HG02588 (cell line): ENCODE data around the gene ADARB2.
"Not testable (repeated sequence)": the region's sequence is repeated elsewhere in the genome, so short reads cannot be mapped to it uniquely, and the experiment has no call there.

ENCODE experiments used
- ATAC-seq: cut with Tn5 transposase; IDR thresholded peaks from one replicate; pipeline ENCODE4 v1.9.1; 2021; ENCODE audit warnings: mild to moderate bottlenecking, moderate library complexity; ENCODE audit not compliant: unreplicated experiment

Gene ADARB2

DNA sequence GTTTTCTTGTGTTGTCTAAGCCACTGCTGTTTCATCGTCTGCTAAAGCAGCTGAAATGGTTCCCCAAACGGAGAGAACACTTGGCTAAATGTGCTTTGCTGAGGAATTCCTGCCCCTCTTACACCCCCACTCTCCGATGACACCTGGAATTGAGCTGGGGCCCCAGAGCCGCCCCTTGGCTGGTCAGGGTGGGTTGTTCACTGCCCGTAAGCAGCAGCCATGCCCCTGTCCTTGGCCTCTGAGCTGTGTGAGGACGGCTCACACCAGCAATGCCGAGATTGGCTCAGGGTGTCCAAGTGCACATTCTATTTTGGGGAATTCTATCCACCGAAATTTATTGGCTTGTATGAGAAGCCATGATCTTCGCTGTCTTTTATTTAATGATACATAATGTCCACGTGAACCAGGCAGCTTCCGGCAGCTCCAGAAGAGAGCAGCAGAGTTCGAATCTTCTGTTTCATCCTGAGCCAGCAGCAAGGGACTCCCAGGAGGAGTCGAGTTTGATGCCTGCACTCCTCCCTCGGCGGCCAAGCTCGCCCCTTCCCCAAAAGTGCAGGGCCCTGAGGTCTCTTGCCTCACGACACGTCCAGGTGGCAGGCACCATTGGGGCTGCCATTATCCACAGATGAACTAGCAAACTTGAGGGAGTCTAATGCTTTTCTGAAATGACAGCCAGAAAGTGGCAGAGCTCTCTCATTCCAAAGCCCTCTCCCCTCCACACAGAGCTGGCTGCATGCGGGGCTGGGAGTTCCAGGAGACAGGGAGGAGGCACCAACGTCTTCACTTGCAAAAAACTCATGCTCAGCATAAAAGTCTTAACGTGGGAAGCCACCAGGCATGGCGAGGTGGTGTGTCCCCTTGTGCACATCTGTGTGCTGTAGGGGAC, 567.1 kb downstream of the ADARB2 start:
- no peak for ATAC-seq

DNA sequence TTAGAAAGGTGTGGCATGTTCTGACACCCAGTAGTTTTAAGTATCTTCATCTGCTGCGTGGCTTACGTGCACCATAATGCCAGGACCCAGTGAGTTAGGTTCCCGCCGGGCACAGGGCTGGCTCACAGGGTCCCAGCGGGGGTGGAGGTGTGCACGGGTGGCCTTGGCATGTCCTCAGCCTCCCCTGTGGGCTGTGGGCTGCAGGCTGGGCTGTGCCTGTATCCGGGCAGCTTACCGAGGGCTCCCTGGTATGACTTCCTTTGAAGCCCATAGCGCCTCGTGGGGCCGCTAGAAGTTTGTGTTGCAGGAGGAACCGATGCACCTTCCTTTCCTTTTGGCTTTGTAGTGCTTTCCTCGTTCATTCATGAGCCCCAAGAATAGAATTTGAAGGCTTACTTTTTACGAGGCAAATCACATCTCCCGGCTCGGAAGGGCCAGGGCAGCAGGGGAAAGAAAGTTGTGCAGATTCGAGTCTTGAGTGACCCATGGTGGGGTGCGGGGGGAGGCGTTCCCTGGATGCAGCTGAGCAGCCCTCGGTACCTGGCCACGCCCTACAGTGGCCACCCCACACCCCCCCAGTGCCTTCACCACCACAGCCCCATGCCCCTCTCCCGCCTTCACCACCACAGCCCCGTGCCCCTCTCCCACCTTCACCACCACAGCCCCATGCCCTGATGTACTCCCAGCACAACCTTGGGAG, 568.0 kb downstream of the ADARB2 start:
- ATAC-seq: no peak

GRCh38 chr10:1168763-1169162, 568.6 kb downstream of the ADARB2 start:
- ATAC-seq: no peak

GRCh38 chr10:1166828-1167275, 570.5 kb downstream of the ADARB2 start:
- ATAC-seq: no peak

DNA sequence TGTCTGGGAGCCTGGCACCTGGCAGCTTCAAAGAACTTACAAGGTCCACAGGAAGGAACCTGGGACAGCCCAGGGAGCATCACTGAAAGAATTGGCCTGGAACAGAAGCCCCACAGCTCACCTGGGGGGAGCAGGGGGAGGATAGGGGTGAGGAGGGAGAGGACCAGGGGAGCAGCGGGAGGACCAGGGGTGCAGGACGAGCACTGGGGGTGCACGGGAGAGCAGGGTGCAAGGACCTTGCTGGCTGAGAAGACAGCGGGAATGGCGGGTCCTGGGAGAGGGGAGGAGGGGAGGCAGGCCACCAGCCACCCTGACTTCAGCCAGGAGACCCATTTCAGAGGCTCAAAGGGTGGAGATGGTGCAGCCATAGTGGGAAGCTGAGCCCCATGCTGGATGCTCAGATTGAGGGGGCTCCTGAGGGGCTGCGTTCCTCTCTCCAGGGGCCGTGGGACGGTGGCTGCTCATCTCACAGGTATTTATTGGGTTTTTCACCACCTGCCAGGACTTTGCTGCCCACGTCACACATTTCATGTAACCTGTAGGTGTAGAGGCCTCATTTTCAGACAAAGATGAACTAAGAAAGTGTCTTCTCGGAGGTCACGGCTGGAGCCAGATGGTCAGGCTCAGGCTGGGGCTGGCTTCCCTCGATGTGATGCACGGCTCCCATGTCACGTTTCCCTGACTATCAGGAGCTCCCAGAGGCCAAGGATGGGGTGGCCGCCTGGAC, 571.1 kb downstream of the ADARB2 start:
- ATAC-seq: no peak

DNA sequence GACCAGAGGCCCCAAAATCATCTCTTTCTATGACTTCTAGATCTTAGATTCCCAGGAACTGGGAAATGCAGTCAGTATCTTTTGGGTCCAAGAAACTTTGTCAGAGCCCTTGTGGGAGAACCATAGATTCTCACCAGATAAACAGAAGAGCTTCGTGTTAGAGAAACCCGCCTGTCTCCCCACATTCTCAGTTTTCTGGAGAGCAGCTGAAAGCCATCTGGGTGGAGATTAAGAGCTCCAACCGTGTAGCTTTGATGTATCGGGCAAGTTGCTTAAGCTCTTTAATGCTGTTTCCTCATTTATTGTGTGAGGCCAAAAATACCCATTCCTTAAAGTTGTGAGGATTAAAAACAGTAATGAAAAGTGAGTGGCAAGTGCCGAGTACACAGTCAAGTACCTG, 573.5 kb downstream of the ADARB2 start:
- no peak for ATAC-seq

DNA sequence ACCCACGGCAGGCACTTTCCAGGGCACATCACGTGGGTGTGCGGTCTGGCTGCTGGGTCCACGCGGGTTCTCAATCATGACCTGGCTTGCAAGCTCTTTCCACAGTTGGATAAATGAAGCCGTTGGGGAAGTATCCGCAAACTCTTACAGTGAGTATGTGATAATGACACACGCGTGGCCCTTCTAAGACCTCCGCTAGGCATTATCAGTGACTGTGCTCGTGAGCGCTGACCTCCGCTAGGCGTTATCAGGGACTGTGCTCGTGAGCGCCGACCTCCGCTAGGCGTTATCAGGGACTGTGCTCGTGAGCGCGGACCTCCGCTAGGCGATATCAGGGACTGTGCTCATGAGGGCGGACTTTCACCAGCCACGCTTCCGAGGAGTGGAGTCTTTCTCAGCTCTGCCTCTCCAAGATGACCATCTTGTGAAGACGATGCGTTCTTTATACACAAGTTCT, 574.1 kb downstream of the ADARB2 start:
- ATAC-seq: no peak

DNA sequence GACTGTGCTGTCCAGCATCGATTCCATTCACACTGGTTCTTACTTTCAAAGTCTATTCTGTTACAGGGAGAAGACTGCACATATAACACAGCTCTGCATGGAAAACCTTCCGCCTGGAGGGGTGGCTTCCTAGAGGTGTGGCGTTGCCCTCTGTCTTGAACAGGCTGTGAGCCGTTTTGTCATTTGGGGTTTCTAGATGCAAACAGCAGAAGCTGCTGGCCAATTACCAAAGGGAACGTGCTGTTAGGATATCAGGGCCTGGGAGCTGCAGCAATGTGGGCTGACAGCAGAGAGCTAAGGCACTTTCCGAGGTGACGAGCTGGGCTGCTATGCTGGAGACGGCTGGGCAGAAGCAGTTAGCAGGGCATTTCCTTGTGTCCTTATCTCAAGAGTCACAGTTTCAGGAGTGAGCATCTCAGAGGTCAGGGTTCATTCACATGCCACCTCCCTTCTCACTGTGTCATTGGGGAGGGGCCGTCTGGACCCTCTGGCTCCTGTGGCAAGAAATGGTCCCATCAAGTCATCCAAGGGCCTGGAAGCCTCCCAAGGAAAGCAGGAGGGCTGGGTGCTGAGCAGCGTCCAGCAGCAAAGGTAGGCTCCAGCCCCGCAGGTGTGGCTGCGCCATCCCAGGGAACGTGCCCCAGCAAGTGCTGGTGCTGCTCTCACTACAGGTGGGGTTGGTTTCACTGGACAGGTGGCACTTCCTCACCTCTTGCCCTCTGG, 574.7 kb downstream of the ADARB2 start:
- ATAC-seq: no peak

- not testable (repeated sequence) for ATAC-seq
These were observed 576.0 kb downstream of the ADARB2 start for GRCh38 chr10:1161315-1161673.

- no peak for ATAC-seq
These were observed 576.6 kb downstream of the ADARB2 start for GRCh38 chr10:1160561-1161314.

- ATAC-seq: no peak
These were observed 577.9 kb downstream of the ADARB2 start for GRCh38 chr10:1159131-1160061.

GRCh38 chr10:1158536-1158935, 578.8 kb downstream of the ADARB2 start:
- not testable (repeated sequence) for ATAC-seq

DNA sequence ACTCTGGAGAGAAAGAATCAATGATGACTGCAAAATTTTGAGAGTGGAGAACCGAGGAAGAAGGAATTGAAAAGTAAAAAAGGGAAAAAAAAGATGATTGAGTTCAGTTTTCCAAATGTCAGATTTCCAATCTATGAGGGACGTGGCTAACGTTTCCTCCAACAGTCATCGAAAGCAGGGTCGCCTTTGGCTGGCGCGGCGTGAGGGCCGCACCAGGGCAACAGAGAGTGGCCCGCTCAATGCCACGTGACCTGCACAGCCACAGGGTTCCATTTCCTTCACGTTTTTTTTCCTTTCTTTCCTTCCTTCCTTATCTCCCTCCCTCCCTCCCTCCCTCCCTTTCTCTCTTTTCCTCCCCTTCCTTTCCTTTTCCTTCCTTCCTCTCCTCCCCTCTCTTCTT, 579.3 kb downstream of the ADARB2 start:
- ATAC-seq: no peak

DNA sequence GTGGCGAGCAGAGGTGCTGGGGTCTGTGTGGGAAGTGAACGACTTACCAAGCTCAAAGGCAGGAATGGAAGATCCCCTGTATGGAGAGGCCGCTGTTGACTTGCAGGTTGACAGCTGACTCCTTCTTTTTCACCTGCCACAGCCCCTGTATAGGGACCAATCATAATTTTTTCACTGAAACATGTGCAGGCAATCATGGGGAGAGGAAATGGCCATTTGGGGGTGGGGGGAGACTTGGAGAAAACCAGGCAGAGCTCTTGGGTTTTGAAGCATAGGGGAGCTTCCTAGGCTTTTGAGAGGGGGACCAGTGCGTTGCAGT, 579.8 kb downstream of the ADARB2 start:
- no peak for ATAC-seq

DNA sequence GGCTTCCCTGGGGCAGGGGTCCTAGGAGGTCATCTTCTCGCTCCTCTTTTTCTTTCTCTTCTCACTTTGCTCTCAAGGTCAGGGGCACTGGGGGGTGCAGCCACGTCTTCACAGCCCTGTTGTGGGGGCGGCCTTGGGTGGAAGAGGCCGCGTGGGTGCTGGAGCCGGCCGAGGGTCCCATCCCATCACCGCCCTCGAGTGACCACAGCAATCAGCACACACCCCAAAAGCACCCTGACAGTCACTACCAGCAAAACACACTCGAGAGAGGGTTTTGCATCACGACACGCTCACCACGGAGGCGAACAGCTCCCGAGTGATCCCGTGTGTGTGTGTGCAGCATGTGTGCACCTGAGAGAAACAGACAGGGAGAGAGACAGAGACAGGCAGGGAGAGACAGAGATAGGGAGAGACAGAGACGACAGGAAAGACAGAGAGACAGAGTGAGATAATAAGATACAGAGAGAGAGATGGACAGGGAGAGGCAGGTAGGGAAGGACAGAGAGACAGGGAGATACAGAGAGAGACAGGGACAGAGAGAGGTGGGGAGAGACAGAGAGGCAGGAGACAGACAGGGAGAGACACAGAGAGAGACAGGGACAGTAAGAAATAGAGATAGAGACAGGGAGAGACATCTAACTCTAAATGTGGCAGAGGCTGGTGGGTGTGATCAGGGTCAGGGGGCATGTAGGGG, 580.3 kb downstream of the ADARB2 start:
- no peak for ATAC-seq

GRCh38 chr10:1156616-1156886, 580.8 kb downstream of the ADARB2 start:
- ATAC-seq: no peak

GRCh38 chr10:1155791-1156615, 581.3 kb downstream of the ADARB2 start:
- ATAC-seq: no peak
